Chondrocyte (in vitro differentiated cells): ENCODE results near the gene SUV39H2. TPM values are rescaled to one million over a fixed set of nuclear protein-coding genes. Genes with fewer than 3 reads are reported as not detected.
"Not testable (repeated sequence)": the region's sequence is repeated elsewhere in the genome, so short reads cannot be mapped to it uniquely, and the experiment has no call there.

Experiments used
- DNase-seq: peaks from one replicate; pipeline ENCODE4 v3.0.0; 2021; ENCODE audit warnings: mixed read lengths, low spot score
- H3K27ac Mint-ChIP-seq: one replicate; pipeline ENCODE4 v1.8.0; 2021; ENCODE audit warnings: mild to moderate bottlenecking, moderate library complexity, mixed read lengths; ENCODE audit not compliant: unreplicated experiment
- H3K27me3 Mint-ChIP-seq: 2 replicates; pipeline ENCODE4 v1.8.0; 2021; ENCODE audit warnings: low read depth, mixed read lengths
- H3K36me3 Mint-ChIP-seq: 2 replicates; pipeline ENCODE4 v1.8.0; 2021; ENCODE audit warnings: low read depth, mixed read lengths
- H3K4me1 Mint-ChIP-seq: 2 replicates; pipeline ENCODE4 v1.8.0; 2021; ENCODE audit warnings: low read depth, mild to moderate bottlenecking, mixed read lengths
- H3K4me3 Mint-ChIP-seq: one replicate; pipeline ENCODE4 v1.8.0; 2021; ENCODE audit warnings: mild to moderate bottlenecking, moderate library complexity, mixed read lengths; ENCODE audit not compliant: unreplicated experiment
- H3K9me3 Mint-ChIP-seq: 2 replicates; pipeline ENCODE4 v1.8.0; 2021; ENCODE audit warnings: low read depth, mixed read lengths
- total RNA-seq: library from RNA; stranded (reverse); gene quantifications from 3 replicates; pipeline ENCODE4 v1.2.1, GENCODE V29; 2021
- TF ChIP-seq, protein P1 (sequence below): fragments of 200-600 bp; sonication (generic); IDR thresholded peaks from 2 replicates; pipeline ENCODE4 v1.5.0; 2021; ENCODE audit warnings: antibody characterized with exemption, mild to moderate bottlenecking, moderate library complexity

SUV39H2 gene
- total RNA-seq, 1 donor from 2014 or later, result 9.2 TPM

DNA sequence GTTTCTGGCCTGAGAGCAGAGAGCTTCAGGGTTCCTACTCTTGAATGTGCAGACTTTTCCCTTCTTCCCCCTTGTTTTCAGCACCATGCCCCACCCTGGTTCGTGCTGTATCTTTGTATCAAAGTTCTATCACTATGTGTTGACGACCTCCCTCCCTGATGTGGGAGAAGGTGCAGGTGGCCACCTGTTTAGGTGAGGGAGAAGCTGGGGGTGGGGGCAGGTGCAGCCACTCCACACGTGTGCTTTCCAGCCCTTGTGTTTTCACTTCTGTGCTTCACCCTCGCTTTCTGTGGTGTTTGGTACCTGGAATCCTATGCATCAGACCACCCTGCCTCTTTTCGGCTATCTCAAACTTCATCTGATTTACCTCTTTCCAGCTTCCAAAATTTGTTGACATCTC is 19.6 kb upstream of the SUV39H2 start:
- H3K27me3 Mint-ChIP-seq, result no peaks in the 10 kb centered on the region
- no peaks in the 10 kb centered on the region for H3K9me3 Mint-ChIP-seq
- DNase-seq, result no peak
- H3K4me3 Mint-ChIP-seq, result no peak overlapping the region
- TF ChIP-seq, protein P1, sequence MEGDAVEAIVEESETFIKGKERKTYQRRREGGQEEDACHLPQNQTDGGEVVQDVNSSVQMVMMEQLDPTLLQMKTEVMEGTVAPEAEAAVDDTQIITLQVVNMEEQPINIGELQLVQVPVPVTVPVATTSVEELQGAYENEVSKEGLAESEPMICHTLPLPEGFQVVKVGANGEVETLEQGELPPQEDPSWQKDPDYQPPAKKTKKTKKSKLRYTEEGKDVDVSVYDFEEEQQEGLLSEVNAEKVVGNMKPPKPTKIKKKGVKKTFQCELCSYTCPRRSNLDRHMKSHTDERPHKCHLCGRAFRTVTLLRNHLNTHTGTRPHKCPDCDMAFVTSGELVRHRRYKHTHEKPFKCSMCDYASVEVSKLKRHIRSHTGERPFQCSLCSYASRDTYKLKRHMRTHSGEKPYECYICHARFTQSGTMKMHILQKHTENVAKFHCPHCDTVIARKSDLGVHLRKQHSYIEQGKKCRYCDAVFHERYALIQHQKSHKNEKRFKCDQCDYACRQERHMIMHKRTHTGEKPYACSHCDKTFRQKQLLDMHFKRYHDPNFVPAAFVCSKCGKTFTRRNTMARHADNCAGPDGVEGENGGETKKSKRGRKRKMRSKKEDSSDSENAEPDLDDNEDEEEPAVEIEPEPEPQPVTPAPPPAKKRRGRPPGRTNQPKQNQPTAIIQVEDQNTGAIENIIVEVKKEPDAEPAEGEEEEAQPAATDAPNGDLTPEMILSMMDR, result no peak
- H3K27ac Mint-ChIP-seq, result no peak overlapping the region
- H3K4me1 Mint-ChIP-seq, result peaks cover 7% of the 10 kb centered on the region
- H3K36me3 Mint-ChIP-seq, result peaks cover 12% of the 10 kb centered on the region

DNA sequence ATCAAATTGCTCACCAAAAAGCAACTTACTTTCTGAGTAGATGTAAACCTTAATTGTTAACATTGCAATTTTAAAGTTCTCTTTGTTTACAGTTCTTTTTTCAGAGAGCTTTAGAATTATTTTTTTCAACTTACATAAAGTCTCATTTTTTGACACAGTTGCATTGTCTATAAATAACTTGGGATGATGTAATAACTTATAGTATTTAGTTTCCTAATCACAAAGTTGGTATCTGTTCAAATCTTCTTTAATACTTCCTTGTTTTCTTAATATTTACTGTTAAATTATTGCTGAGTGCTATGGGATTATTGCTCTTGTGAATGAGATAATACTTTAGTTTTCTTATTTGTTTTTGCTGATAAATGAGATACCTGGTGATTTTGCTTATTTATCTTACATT is 18.9 kb upstream of the SUV39H2 start:
- no peak overlapping the region for H3K27ac Mint-ChIP-seq

GRCh38 chr10:14860791-14861190 is 17.9 kb upstream of the SUV39H2 start:
- peak overlapping the region; percentile 1 for H3K27ac Mint-ChIP-seq
- no peak overlapping the region for H3K4me3 Mint-ChIP-seq
- TF ChIP-seq, protein P1, result no peak
- H3K27me3 Mint-ChIP-seq, result no peaks in the 10 kb centered on the region
- H3K9me3 Mint-ChIP-seq, result peaks cover 3% of the 10 kb centered on the region
- no peak for DNase-seq
- H3K4me1 Mint-ChIP-seq, result peaks cover 7% of the 10 kb centered on the region
- H3K36me3 Mint-ChIP-seq, result peaks cover 14% of the 10 kb centered on the region

More for the DNA sequence above, 18.9 kb upstream of the SUV39H2 start:
- H3K4me3 Mint-ChIP-seq, result no peak overlapping the region
- peaks cover 12% of the 10 kb centered on the region for H3K36me3 Mint-ChIP-seq
- H3K4me1 Mint-ChIP-seq, result peaks cover 7% of the 10 kb centered on the region
- TF ChIP-seq, protein P1, result no peak
- no peak for DNase-seq
- no peaks in the 10 kb centered on the region for H3K9me3 Mint-ChIP-seq
- H3K27me3 Mint-ChIP-seq, result no peaks in the 10 kb centered on the region

GRCh38 chr10:14864466-14864865 is 14.2 kb upstream of the SUV39H2 start:
- not testable (repeated sequence) for DNase-seq, H3K4me3 Mint-ChIP-seq, H3K27me3 Mint-ChIP-seq, H3K4me1 Mint-ChIP-seq, H3K9me3 Mint-ChIP-seq, H3K27ac Mint-ChIP-seq
- H3K36me3 Mint-ChIP-seq, result peaks cover 21% of the 10 kb centered on the region

DNA sequence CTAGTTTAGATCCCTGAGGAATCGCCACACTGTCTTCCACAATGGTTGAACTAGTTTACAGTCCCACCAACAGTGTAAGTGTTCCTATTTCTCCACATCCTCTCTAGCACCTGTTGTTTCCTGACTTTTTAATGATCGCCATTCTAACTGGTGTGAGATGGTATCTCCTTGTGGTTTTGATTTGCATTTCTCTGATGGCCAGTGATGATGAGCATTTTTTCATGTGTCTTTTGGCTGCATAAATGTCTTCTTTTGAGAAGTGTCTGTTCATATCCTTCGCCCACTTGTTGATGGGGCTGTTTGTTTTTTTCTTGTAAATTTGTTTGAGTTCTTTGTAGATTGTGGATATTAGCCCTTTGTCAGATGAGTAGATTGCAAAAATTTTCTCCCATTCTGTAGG is 13.8 kb upstream of the SUV39H2 start:
- H3K9me3 Mint-ChIP-seq, H3K4me3 Mint-ChIP-seq, H3K27ac Mint-ChIP-seq, DNase-seq, H3K27me3 Mint-ChIP-seq, H3K4me1 Mint-ChIP-seq: not testable (repeated sequence)
- H3K36me3 Mint-ChIP-seq, result peaks cover 24% of the 10 kb centered on the region

GRCh38 chr10:14873090-14873760 is 5.4 kb upstream of the SUV39H2 start:
- Mint-ChIP-seq H3K36me3 (peaks cover 7% of the 10 kb centered on the region), H3K27me3 (no peaks in the 10 kb centered on the region), H3K9me3 (no peaks in the 10 kb centered on the region), H3K4me1 (peaks cover 14% of the 10 kb centered on the region), H3K4me3 (no peak overlapping the region), H3K27ac (no peak overlapping the region)
- no peak for DNase-seq
- TF ChIP-seq, protein P1, result no peak
